Measurements from ENCODE around the gene SYVN1.

The SYVN1 gene

DNA sequence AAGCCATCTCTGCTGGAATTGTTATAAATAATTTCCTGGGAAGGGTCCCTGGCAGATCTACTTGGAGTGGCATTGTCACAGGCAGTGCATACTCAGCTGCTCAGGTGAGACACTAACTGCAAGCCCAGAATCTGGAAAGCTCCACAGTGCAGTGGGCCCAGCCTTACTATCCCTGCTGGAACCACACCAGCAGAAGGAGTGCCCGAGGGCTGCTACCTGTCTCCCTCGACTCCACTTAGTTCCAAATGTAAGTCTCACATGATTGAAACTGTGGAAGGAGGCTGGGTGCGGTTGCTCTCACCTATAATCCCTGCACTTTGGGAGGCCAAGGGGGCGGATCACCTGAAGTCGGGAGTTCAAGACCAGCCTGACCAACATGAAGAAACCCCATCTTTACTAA lies 14.3 kb upstream of the SYVN1 start:
- H3K4me1 ChIP-seq (ENCODE audit: insufficient read depth, low read length, severe bottlenecking) = peaks cover 19% of the 10 kb centered on the region
- no peak overlapping the region for H3K9ac ChIP-seq (ENCODE audit: low read length)
- H3K4me3 ChIP-seq (ENCODE audit: low read depth, low read length, poor library complexity, severe bottlenecking) = no peak overlapping the region
- H3K9me3 ChIP-seq (ENCODE audit: low read length) = peaks cover 10% of the 10 kb centered on the region
- TF ChIP-seq EZH2 (IDR thresholded peaks at IDR 0.05; ENCODE audit: borderline replicate concordance, low read length) = no peak
- TF ChIP-seq CTCF (IDR thresholded peaks at IDR 0.05; ENCODE audit: low read length) = no peak
- no peak overlapping the region for H2AFZ ChIP-seq (ENCODE audit: low read length)
- no peaks in the 10 kb centered on the region for H3K9me2 ChIP-seq (ENCODE audit: low read depth, low read length)
- H3K79me2 ChIP-seq (ENCODE audit: insufficient read depth, low read length) = no peaks in the 10 kb centered on the region
- H3K27me3 ChIP-seq (ENCODE audit: insufficient read depth, low read length) = peaks cover 5% of the 10 kb centered on the region; the same call in 1 of the 2 replicates
- H3K36me3 ChIP-seq (ENCODE audit: insufficient read depth, low read length) = 0 out of 2 replicates have a peak, but pooled peaks cover 4% of the 10 kb centered on the region
- no peak overlapping the region for H3K27ac ChIP-seq (ENCODE audit: low read depth, low read length, poor library complexity, severe bottlenecking)
- H3K4me2 ChIP-seq (ENCODE audit: low read length) = no peak overlapping the region
- no peaks in the 10 kb centered on the region for H4K20me1 ChIP-seq (ENCODE audit: insufficient read depth, low read length)
- no peaks in the 10 kb centered on the region for H3F3A ChIP-seq (ENCODE audit: insufficient read depth, low read length)

GRCh38 chr11:65147352-65148075 lies 13.2 kb upstream of the SYVN1 start:
- Histone ChIP-seq H3F3A (ENCODE audit: insufficient read depth, low read length) (no peaks in the 10 kb centered on the region), H3K4me1 (ENCODE audit: insufficient read depth, low read length, severe bottlenecking) (peaks cover 19% of the 10 kb centered on the region), H3K4me3 (ENCODE audit: low read depth, low read length, poor library complexity, severe bottlenecking) (no peak overlapping the region), H3K9me2 (ENCODE audit: low read depth, low read length) (no peaks in the 10 kb centered on the region), H3K9me3 (ENCODE audit: low read length) (peaks cover 10% of the 10 kb centered on the region), H3K27me3 (ENCODE audit: insufficient read depth, low read length) (peaks cover 5% of the 10 kb centered on the region; the same call in 1 of the 2 replicates), H4K20me1 (ENCODE audit: insufficient read depth, low read length) (no peaks in the 10 kb centered on the region), H3K79me2 (ENCODE audit: insufficient read depth, low read length) (no peaks in the 10 kb centered on the region), H3K4me2 (ENCODE audit: low read length) (no peak overlapping the region), H3K27ac (ENCODE audit: low read depth, low read length, poor library complexity, severe bottlenecking) (no peak overlapping the region), H3K9ac (ENCODE audit: low read length) (no peak overlapping the region), H2AFZ (ENCODE audit: low read length) (no peak overlapping the region), H3K36me3 (ENCODE audit: insufficient read depth, low read length) (0 out of 2 replicates have a peak, but pooled peaks cover 4% of the 10 kb centered on the region)
- TF ChIP-seq EZH2 (IDR thresholded peaks at IDR 0.05; ENCODE audit: borderline replicate concordance, low read length) (no peak), CTCF (IDR thresholded peaks at IDR 0.05; ENCODE audit: low read length) (no peak)

- peaks cover 6% of the 10 kb centered on the region for H3K9me3 ChIP-seq (ENCODE audit: low read length)
- H3K9ac ChIP-seq (ENCODE audit: low read length) = no peak overlapping the region
- H3K36me3 ChIP-seq (ENCODE audit: insufficient read depth, low read length) = 0 out of 2 replicates have a peak, but pooled peaks cover 4% of the 10 kb centered on the region
- no peak overlapping the region for H2AFZ ChIP-seq (ENCODE audit: low read length)
- H3K27ac ChIP-seq (ENCODE audit: low read depth, low read length, poor library complexity, severe bottlenecking) = no peak overlapping the region
- peaks cover 5% of the 10 kb centered on the region for H3K4me1 ChIP-seq (ENCODE audit: insufficient read depth, low read length, severe bottlenecking)
- no peak overlapping the region for H3K4me2 ChIP-seq (ENCODE audit: low read length)
- no peak overlapping the region for H3K4me3 ChIP-seq (ENCODE audit: low read depth, low read length, poor library complexity, severe bottlenecking)
- H3K79me2 ChIP-seq (ENCODE audit: insufficient read depth, low read length) = no peaks in the 10 kb centered on the region
- H3F3A ChIP-seq (ENCODE audit: insufficient read depth, low read length) = no peaks in the 10 kb centered on the region
- TF ChIP-seq CTCF (IDR thresholded peaks at IDR 0.05; ENCODE audit: low read length) (no peak), EZH2 (IDR thresholded peaks at IDR 0.05; ENCODE audit: borderline replicate concordance, low read length) (no peak)
- H4K20me1 ChIP-seq (ENCODE audit: insufficient read depth, low read length) = no peaks in the 10 kb centered on the region
- H3K27me3 ChIP-seq (ENCODE audit: insufficient read depth, low read length) = peaks cover 12% of the 10 kb centered on the region; the same call in 1 of the 2 replicates
- no peaks in the 10 kb centered on the region for H3K9me2 ChIP-seq (ENCODE audit: low read depth, low read length)
Measured at GRCh38 chr11:65141896-65142494, 7.7 kb upstream of the SYVN1 start.

Measured in OCI-LY1 (cell line).